ENCODE measurements around the gene XPC.
"Not testable (repeated sequence)": the region's sequence is repeated elsewhere in the genome, so short reads cannot be mapped to it uniquely, and the experiment has no call there.

XPC gene

DNA sequence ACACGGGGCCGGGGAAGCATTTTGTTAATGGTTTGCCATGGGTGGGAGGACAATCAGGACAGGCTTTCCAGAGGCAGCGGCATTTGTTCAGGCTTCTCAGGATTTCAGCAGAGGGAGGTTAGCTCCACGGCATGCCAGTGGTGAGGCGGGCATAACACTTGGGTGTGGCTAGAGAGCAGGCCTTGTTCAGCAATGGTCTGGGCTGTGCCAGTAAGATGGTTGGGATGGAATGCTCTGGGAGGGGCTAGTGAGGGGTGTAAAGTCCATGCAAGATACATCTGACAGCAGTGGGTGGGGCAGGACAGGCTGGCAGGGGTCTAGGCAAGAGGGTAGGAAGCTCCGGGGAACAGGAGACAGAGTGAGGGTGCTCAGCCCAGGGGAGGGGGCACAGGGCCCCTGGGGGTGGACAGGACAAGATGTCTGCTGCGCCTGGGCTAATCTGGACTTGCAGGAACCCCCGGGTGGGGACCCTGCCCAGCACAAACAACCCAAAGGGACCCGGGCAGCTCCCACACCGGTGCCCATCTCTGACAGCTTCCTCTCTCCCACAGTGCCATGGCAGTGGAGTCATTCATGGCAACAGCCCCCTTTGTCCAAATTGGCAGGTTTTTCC, 45.1 kb downstream of the XPC start:
- DNase-seq (ENCODE audit: low spot score): no peak

DNA sequence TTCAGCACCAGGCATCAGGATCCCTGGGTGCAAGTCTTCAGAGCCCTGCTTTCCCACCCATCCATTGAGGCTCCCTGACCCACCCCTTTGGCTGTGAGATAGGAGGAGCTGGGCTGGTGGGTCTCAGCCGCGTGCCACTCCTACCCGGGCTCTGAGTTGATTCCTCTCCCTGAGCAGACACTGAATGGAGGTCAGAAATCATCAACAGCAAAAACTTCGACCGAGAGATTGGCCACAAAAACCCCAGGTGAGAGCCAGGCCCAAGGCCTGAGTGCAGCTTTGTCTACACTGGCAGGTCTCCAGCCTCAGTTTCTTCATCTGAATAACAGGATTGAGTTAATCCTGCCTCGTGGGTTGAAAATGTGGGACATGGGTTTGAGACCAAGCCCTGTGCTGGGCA, 45.7 kb downstream of the XPC start:
- DNase-seq (ENCODE audit: low spot score): no peak

DNA sequence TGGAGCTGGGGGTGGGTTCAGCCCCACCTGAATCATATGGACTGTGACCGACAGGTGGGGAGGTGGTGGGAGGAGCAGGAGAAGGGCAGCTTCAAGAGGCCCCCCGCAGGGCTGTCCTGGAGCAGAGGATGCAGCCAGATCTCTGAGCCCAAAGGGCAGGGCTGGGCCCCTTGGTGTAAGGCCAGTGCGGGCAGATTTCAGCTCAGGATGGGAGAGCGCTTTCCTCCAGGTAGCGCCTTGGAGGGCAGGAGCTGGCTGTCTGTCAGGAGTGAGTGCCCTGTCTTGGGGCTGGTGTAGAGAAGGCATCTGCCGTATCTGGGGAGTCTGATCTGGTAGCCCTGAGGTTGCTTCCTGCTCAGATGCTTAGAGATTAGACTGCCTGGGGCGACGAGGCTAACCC, 46.3 kb downstream of the XPC start:
- no peak for DNase-seq (ENCODE audit: low spot score)

DNA sequence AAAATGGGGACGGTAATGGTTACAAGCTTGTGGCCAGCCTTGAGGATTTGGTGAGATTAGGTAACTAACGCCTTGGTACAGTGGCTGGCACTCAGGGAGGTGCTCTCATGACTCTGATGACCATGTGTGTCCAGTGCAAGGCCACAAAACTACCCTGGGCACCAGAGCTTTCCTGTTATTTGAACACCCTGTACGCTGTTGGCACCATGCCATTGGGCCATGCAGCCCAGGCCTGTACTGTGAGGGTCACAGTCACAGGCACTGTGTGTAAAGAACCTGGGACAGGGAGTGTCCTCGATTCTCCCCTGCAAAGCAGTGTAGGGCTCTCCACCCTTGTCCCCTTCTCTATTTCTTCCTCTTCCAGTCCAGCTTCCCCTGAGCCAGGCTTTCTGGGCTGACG, 47.3 kb downstream of the XPC start:
- no peak for DNase-seq (ENCODE audit: low spot score)

DNA sequence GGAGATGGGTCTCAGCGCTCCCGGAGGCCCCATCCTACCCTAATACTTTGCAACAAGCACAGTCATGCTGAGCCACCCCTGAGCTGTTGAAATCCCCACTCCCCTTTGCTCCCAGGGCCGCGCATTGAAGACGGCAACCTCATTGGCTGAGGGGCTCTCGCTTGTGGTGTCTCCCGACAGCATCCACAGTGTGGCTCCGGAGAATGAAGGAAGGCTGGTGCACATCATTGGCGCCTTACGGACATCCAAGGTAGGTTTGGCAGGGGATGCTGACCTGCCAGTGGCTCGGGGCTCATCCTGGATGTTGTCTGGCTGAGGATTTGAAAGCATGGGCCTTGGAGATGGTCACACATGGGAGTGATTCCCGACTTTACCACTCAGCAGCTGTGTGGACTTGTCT, 47.7 kb downstream of the XPC start:
- no peak for DNase-seq (ENCODE audit: low spot score)

DNA sequence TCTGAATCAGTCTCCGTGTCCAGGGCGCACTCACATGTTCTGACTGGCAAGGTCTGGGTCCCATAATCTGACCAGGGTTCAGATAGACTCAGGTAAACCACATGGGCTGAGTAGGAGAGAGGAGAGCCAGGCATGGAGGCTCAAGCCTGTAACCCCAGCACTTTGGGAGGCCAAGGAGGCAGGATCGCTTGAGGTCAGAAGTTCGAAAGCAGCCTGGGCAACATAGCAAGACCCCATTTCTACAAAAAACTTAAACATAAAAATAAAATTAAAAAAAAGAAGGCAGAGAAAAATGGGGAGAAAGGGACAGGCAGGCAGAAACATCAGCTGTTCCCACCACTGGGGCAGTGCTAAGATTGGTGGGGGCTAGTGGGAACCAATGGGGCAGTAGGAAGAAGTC, 48.2 kb downstream of the XPC start:
- DNase-seq (ENCODE audit: low spot score): no peak

DNA sequence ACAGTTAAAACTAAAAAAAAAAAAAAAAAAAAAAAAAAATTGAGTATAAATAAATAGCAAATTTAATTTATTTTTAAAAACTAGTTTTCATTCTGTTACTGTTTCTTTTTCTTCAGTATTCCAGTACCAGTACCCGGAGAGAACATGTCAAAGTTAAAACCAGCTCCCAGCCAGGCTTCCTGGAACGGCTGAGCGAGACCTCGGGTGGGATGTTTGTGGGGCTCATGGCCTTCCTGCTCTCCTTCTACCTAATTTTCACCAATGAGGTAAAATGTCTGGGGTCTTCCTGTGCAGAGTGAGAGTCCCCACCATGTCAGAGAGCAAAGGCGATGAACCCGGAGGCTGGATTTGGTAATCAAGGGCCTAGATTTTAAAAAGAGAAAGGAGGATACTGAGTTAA, 49.1 kb downstream of the XPC start:
- no peak for DNase-seq (ENCODE audit: low spot score)

DNA sequence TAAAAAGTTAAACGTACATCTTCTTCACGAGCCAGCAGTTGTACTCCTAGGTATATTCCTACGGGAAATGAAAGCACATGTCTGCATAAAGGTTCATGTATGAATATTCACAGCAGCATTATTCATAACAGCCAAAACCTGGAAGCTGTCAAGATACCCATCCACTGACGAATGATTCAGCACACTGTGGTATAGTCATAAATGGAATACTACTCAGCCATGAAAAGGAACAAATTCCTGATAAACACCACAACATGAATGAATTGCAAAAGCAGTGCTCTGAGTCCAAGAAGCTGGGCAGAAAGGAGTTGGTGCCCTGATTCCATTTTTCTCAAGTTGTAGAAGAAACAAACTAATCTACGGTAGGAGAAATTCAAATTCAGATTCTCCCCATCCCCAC, 49.7 kb downstream of the XPC start:
- no peak for DNase-seq (ENCODE audit: low spot score)

DNA sequence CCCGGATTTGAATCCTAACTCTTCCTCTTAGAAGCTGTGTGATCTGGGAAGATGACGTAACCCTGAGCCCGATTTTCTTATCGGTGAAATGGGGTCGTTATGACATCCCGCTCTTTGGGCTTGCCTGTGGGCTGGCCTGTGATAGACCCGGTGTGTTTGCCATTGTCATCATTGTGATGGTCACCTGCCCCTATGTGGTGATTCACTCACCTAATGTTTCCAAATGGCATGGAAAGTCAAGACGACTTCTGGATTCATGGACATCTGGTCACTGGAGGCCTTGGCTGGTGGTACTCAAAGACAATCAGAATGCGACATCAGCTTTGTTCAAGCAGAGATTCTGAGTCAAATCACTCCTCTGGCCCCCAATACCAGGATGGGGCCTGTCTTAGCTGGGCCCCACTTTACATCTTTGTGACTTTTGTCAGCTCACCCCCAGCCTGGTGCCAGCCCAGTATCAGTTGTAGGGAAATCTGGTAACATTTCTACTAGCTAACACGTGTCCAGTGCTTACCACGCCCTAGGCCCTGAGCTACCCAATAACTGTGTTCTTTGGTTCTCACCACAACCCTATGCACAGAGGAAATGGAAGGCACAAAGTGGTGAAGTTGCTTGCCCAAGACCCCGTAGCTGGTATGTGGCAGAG, 50.8 kb downstream of the XPC start:
- DNase-seq (ENCODE audit: low spot score): no peak

DNA sequence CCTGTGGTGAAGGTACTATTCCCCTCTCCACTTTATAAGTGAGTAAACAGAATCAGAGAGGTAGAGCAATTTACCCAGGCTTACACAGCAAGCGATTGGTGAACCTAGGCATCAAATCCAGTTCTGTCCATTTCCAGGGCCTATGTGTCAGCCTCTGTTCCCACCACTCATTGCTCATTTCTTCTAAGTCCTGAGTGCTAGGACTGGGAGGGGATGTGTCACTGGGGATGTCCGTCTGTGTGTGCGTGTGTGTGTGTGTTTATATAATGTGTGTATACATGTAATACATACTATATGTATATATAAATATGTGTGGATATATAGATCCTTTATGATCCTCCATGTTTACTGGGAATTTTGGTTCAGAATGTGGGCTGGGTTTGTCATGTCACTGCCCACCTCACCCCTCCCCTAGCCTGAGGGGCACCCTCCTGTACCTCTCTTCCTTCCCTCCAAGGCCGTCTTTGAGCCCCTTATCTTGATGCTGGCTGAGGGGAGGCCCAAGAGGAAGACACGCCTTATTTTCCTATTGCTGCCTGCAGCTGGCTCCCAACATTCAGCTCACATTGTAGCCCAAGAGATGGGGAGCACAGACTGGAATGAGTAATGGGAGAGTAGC, 51.4 kb downstream of the XPC start:
- DNase-seq (ENCODE audit: low spot score): no peak

DNA sequence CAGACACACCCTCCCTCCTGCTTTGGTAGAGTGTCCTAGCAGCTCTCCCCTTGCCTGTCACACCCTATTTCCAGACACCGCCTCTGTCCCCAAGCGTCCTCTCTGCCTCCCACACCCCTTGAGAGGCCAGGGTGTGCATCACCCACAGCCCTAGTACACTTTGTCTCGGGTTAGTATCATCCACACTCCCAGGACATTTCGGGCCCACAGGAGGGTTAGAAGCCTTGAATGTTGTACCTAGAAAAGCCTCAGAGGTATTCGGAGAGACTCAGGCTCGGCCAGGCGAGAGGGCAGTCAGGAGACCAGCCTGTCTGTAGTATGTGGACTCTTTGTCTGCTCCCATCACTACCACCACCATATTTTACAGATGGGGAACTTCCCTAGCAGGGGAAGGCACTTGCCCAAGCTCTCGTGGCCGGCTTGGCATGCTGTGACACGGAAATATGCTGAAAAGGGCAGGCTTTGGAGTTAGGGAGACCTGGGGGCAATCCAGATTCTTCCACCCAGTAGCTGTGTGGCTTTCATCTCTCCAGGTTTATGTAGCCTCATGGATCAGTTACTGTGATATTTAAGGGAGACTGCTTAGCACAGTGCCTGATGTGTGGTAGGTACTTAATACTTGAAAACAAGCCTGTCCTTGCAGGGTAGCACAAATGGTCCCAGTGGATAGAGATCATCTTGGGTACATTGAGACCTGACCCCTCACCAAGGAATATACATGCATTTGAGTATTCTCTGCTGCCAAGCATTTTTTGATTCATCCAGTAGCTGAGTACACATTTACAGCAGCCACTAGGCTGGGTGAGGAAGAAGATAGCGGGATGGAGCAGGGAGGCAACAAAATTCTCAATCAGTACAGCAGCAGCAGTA, 52.1 kb downstream of the XPC start:
- DNase-seq (ENCODE audit: low spot score): no peak

DNA sequence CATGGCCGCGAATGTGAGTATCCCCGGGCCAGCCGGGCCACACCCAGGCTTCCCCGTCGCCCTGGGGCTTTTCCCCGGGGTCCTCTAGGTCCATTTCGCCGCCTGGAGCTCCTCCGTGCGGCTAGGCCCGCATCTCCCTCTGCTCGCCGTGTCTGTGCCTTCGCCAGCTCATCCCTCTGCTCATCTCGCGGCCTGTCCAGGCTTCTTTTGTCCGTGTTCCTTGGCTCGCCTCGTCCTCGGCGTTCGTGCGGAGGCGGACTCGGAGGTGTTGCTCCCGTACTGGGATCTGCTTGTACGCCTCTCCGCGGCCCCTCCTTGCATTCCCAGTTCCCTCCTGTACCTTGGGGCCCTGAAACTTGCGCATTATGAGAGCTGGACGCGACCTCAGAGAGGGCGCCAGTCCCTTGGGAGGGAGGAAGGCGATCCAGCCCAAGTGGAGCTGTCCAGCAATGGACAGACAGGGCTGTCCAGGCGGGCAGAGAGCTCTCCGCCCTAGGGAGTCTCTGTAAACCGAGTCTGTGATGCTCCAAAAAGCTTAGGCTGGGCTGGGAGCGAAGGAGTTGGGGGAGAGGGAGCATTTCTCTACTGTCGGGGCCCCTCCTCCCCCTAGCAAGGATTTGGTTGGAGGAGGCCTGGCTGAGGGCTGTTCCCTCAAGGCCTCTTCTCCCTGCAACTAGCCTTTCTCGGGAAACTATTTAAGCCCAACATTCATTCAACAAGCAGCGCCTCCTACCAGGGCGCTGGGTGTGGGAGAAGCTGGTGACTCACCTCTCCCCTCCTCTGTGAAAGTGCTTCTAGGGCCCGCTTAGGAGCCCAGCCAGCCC, 53.0 kb downstream of the XPC start:
- peak; percentile 47 for DNase-seq (ENCODE audit: low spot score)

DNA sequence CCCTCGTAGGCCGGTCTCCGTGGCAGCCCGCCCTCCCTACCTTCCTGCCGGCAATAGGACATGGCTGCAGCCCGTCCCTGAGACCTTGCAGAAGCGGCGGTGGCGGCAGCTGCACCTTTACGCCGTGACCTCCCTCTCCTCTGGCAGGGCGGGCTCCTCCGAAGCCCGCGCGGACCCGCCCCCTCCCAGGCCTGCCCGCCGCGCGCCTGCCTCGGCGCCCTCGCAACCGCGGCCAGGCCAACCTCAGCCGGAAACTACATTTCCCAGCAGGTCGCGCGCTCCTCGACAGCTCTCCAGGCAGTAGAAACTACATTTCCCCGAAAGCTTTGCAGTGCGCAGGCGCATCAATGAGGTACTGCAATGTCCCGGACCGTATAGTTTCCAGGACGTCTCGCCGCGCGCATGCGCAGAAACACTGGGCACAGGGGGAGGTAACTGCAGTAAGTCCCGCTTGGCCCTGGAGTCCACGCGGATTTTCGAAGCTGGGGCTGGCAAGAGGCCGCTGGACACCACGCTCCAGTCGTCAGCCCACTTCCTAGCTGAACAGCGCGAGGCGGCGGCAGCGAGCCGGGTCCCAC, 53.7 kb downstream of the XPC start, which contains the start of the genes CHCHD4 and TMEM43:
Gene CHCHD4 (minus strand): TSS at position 256 of the 578 bp plus-strand sequence. CDS start 194 bp downstream, at position 62.
Gene TMEM43 (plus strand): TSS at position 438 of the 578 bp plus-strand sequence. CDS start 142 bp downstream, outside the sequence.
- DNase-seq (ENCODE audit: low spot score): peak; percentile 99

DNA sequence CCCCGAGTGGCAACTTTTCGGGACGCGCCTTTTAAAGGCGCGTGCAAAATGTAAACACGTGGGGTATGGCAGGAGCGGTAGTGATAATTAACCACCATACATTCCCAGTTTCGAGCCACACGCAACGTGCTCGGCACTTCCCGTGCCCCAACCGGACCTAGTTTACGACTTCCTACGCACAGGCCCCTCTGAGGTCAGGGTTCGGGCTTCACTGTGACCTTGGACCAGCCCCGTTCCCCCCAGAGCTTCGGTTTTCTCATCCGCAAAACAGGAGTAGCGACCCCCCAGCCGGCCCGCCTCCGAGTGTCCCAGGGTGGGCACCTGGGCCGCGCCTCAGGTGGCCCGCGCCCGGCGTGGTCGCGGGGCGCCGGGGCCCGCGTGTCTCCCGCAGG, 54.2 kb downstream of the XPC start:
- peak; percentile 73 for DNase-seq (ENCODE audit: low spot score)

DNA sequence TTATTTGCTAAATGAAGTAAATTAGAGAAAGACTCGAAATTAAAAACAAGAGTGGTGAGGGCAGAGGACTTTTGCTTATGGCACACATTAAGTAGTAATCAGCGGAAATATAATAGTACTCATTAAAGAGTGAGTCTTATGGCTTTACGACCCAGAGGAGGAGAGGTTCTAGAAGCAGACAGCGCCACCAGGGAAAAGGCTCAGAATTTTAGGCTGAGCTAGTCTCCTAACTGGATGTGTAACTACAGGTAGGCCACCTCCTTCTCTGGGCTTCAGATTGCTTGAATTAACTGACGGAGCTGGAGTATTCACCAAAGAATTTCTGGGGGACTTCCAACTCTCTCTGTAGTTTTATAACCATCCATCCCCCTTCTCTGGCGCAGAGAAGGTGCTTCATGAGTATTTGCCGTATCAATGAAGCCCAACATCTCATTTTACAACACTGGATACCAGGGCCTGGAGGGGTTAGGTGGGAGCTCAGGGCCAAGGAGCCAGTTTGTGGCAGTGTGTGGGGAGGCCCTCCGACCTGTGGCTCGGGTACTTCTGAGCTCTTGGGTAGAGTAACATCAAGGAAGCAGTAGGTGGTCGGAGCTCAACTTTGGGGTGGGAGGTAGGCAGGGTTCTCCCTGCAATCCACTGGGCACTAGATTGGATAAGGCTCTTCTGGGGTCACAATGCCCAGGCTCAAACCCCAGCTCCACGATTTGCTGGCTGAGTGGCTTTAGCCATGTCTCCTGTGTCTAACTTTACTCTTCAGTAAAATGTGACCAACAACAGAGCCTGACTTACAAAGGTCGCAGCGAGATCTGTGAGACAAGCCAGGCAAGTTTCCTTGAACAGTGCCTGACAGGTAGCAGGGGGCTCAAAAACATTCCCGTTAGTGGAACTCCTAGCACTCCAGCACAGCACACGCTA, 54.8 kb downstream of the XPC start:
- no peak for DNase-seq (ENCODE audit: low spot score)

DNA sequence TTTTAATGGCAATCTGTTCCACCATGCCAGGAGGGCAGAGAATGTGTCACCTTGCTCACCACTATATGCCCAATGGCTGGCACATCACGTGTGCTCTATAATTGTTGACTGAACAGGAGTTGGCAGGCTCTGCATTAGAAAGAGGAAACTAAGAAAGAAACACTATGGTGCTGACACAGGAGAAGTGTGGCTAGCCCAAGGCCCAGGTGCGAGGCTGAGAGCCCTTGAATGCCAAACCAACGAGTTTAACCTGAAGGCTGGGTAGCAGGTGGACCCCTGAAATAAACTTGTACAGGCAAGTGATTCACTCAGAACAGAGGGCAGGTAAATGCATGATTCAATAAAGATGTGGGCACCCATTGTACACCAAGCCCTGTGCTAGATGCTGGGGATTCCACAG, 56.1 kb downstream of the XPC start:
- no peak for DNase-seq (ENCODE audit: low spot score)

DNA sequence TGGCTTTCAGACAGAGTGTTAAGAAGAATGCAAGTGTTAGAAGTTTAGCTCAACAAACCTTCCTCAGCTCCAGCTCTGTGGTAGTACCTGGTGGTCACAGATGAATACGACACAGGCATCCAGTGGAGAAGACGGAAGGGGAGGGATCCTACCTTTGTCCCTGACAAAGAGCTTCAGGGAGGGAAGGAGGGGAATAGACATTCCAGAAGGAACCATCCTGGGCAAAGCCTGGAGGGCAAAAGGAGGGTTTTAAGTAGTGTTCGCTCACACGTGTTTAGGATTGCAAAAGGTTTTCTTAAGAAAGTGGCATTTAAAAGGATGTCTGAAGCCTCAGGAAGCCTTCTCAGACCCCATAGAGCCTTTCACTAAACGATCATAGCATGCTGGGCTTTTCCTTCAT, 56.5 kb downstream of the XPC start:
- DNase-seq (ENCODE audit: low spot score): no peak

DNA sequence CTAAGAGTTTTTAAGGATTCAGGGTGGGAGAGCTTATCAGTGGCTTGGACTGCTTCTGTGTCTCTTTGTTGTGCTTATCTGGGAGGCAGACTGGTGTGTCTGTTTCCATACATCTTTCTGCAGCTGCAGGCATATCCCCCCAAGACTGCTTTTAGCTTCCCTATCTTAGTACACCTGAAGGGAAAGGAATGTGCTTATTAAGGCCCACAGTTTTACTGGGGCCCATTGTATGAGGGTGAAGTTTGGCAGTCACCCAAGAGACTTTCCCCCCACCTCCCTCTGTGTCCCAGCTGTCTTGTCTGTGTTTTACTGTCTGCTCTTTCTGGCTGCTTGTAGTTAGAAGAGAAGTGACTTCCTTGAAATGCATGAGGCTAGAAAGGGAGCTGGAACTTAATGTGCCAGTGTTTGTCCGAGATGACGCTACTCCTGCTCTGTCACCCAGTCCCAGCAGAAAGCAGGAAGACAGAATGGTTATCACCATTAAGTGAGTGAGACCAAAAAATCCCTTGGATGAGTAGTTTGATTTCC, 57.4 kb downstream of the XPC start:
- not testable (repeated sequence) for DNase-seq (ENCODE audit: low spot score)

DNA sequence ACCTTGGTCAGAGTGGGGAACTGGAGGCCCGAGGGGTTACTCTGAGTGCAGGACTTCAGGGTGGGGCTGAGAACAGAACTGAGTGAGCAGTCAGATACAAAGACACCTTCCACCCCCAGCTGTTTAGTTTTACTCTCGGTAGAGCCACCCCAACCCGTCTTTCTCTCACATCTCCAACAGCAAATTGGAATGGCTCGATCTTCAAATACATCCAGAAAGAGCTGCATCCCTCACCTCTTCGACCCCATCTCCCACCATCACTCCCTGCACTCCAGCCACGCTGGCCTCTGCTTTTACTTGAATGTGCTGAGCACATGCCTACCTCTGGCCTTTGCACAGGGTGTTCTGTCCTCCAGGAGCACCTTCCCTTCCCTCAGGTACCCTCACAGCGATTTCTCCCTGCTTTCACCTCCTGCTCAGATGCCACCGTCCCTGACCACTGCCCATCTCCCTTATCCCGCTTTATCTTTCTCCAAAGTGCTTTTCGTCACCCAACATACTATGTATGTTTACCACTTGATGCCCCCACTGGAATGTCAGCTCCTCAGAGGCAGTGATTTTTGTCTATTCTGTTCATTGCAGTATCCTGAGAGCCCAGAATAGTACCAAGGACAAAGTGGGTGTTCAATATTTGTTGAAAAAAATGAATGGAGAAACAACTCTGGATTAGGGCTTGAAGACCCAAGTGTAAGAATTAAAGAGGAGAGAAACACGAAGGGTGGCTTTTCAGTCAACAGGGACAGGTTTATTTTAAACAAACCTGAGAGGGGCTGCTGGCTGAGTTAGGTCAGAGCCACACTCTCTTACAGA, 58.1 kb downstream of the XPC start:
- DNase-seq (ENCODE audit: low spot score): no peak

Data from Ammon's horn (tissue), 1 donor.